ENCODE measurements around the gene SUSD1.

The SUSD1 gene

DNA sequence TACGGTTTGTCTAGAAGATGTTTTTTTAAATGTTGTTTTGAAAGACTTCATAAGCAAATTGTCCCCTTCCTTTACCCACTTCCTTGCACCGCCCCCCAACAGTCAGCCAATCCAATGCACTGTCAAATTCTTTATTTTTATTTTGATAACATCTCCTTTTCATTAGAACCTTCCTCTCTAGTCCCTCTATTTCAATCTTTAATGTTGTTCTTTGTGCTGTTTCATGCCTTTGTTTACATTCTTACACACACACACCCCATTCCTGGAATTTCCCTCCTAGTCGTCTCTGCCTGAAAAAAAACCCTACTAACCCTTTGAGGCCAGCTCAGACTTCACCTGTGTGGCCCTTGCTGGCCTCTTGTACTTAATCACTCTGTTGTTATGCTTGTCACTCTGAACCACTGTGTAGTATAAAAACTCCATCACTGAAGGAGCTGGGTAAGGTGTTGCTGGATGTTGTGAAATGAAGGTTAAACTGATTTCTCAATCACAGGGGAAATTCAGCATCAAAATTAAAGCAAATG is 145.1 kb downstream of the SUSD1 start:
- H2AK5ac ChIP-seq (ENCODE audit: low read length), result no peak overlapping the region
- H3K23ac ChIP-seq (ENCODE audit: low read length), result no peak overlapping the region
- no CpG with 5 or more reads among the region's 3 CpGs for WGBS (ENCODE audit: extremely low coverage, insufficient coverage, low lambda C conversion rate)
- no peak overlapping the region for H3K18ac ChIP-seq (ENCODE audit: low read length)
- DNase-seq, result peak; percentile 73
- H3K79me1 ChIP-seq (ENCODE audit: low read length), result no peaks in the 10 kb centered on the region
- H3K4me1 ChIP-seq (ENCODE audit: control insufficient read depth, low read depth, low read length), result peaks cover 3% of the 10 kb centered on the region
- H4K5ac ChIP-seq (ENCODE audit: low read length), result no peak overlapping the region
- H2BK120ac ChIP-seq (ENCODE audit: low read depth, low read length), result no peak overlapping the region
- H3K4me2 ChIP-seq (ENCODE audit: low read length), result no peak overlapping the region
- H2BK15ac ChIP-seq (replicated peaks; ENCODE audit: low read depth), result no peak overlapping the region
- H4K8ac ChIP-seq (ENCODE audit: low read depth, low read length), result no peak overlapping the region
- H3K4me3 ChIP-seq (ENCODE audit: low read length), result no peak overlapping the region
- no peaks in the 10 kb centered on the region for H3K27me3 ChIP-seq (ENCODE audit: insufficient read depth, low read length, poor library complexity)
- H3K9ac ChIP-seq (ENCODE audit: low read length), result no peak overlapping the region
- H3K56ac ChIP-seq (ENCODE audit: low read length), result no peak overlapping the region
- H3K27ac ChIP-seq (ENCODE audit: low read depth, low read length), result no peak overlapping the region
- no peak overlapping the region for H2BK5ac ChIP-seq (ENCODE audit: low read length)
- no peaks in the 10 kb centered on the region for H3K36me3 ChIP-seq (ENCODE audit: control insufficient read depth, insufficient read depth, low read length)
- H3K79me2 ChIP-seq (ENCODE audit: control insufficient read depth, insufficient read depth, low read length), result no peaks in the 10 kb centered on the region
- no peak overlapping the region for H3K4ac ChIP-seq (ENCODE audit: low read depth, low read length)

DNA sequence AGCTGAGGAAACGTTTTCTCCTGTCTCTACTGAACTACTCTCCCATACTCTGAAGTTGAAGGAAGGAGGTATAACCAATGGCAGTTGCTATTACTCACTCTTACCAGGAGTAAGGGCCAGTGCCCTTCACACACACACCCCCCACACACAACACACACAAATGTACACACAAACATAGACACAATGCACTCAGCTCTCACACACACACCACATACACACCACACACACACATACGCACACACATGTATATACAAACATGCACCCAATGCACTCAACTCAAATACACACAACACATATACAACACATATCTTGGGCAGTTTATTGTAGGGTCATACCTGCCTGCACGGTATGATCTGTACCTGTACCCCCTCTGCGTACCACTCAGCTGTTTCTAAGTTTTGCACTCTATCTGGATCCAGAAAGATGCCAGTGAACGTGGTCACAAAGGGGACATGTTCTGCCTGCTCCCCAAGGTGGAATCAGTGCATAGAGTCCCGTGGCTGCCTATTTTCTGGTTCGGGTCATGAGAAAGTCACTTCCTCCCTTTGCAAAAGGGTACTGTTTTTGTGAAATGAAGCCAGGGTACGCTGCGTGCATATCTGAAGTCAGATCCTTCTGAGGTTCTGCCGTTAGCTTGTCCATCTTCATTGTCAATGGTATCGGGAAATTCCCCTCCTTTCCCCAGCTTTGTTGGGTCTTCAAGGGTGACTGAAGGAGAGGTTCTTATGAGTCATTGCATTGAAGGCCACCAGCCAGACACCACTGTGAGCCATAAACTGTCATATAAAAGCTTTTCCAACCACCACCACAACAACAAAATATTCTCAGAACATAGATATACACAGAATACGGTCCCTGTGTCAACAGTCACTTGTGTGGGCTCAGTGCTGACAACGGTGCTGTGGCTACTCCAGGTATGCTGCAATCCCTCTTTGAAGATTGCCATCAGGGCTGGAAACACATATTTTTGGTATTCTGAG is 146.6 kb downstream of the SUSD1 start:
- Histone ChIP-seq H3K9ac (ENCODE audit: low read length) (no peak overlapping the region), H4K8ac (ENCODE audit: low read depth, low read length) (no peak overlapping the region), H2BK15ac (replicated peaks; ENCODE audit: low read depth) (no peak overlapping the region), H3K27me3 (ENCODE audit: insufficient read depth, low read length, poor library complexity) (no peaks in the 10 kb centered on the region), H3K4ac (ENCODE audit: low read depth, low read length) (no peak overlapping the region), H3K4me3 (ENCODE audit: low read length) (no peak overlapping the region), H3K56ac (ENCODE audit: low read length) (no peak overlapping the region), H3K79me2 (ENCODE audit: control insufficient read depth, insufficient read depth, low read length) (no peaks in the 10 kb centered on the region), H2BK5ac (ENCODE audit: low read length) (no peak overlapping the region), H3K4me1 (ENCODE audit: control insufficient read depth, low read depth, low read length) (peaks cover 3% of the 10 kb centered on the region), H4K5ac (ENCODE audit: low read length) (no peak overlapping the region), H2BK120ac (ENCODE audit: low read depth, low read length) (no peak overlapping the region), H3K36me3 (ENCODE audit: control insufficient read depth, insufficient read depth, low read length) (no peaks in the 10 kb centered on the region), H3K4me2 (ENCODE audit: low read length) (no peak overlapping the region), H2AK5ac (ENCODE audit: low read length) (no peak overlapping the region), H3K18ac (ENCODE audit: low read length) (no peak overlapping the region), H3K79me1 (ENCODE audit: low read length) (no peaks in the 10 kb centered on the region), H3K27ac (ENCODE audit: low read depth, low read length) (no peak overlapping the region), H3K23ac (ENCODE audit: low read length) (peak overlapping the region; percentile 6)
- DNase-seq, result no peak
- 100% methylated on average over 1 of the region's 13 CpGs for WGBS (ENCODE audit: extremely low coverage, insufficient coverage, low lambda C conversion rate)

DNA sequence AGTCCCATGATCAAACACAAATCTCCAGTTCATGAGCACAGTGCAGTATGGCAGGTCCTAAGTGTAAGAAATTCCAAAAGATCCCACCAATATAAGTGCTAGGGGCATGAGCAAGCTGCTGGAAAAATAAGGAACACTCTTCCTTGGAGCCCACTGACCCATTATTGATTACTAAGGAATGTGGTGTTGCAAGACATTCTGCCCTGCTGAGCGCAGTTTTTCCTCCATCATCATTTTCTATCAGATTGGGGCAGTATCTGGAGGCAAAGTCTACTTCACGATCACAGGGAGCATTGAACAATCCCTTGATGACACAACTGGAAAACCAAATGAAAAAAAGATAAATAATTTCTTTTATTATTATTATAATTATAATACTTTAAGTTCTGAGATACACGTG is 149.2 kb downstream of the SUSD1 start:
- H2BK5ac ChIP-seq (ENCODE audit: low read length), result no peak overlapping the region
- no peak overlapping the region for H4K5ac ChIP-seq (ENCODE audit: low read length)
- no peaks in the 10 kb centered on the region for H3K36me3 ChIP-seq (ENCODE audit: control insufficient read depth, insufficient read depth, low read length)
- H3K23ac ChIP-seq (ENCODE audit: low read length), result no peak overlapping the region
- H3K56ac ChIP-seq (ENCODE audit: low read length), result no peak overlapping the region
- no peak overlapping the region for H3K9ac ChIP-seq (ENCODE audit: low read length)
- H2BK15ac ChIP-seq (replicated peaks; ENCODE audit: low read depth), result no peak overlapping the region
- no peaks in the 10 kb centered on the region for H3K79me1 ChIP-seq (ENCODE audit: low read length)
- no peak overlapping the region for H3K27ac ChIP-seq (ENCODE audit: low read depth, low read length)
- H3K4ac ChIP-seq (ENCODE audit: low read depth, low read length), result no peak overlapping the region
- H4K8ac ChIP-seq (ENCODE audit: low read depth, low read length), result no peak overlapping the region
- H3K4me1 ChIP-seq (ENCODE audit: control insufficient read depth, low read depth, low read length), result no peaks in the 10 kb centered on the region
- no peaks in the 10 kb centered on the region for H3K27me3 ChIP-seq (ENCODE audit: insufficient read depth, low read length, poor library complexity)
- no peak overlapping the region for H3K4me2 ChIP-seq (ENCODE audit: low read length)
- no CpG with 5 or more reads among the region's 3 CpGs for WGBS (ENCODE audit: extremely low coverage, insufficient coverage, low lambda C conversion rate)
- H2BK120ac ChIP-seq (ENCODE audit: low read depth, low read length), result no peak overlapping the region
- H3K18ac ChIP-seq (ENCODE audit: low read length), result no peak overlapping the region
- no peak overlapping the region for H2AK5ac ChIP-seq (ENCODE audit: low read length)
- no peak overlapping the region for H3K4me3 ChIP-seq (ENCODE audit: low read length)
- no peaks in the 10 kb centered on the region for H3K79me2 ChIP-seq (ENCODE audit: control insufficient read depth, insufficient read depth, low read length)
- DNase-seq, result no peak

DNA sequence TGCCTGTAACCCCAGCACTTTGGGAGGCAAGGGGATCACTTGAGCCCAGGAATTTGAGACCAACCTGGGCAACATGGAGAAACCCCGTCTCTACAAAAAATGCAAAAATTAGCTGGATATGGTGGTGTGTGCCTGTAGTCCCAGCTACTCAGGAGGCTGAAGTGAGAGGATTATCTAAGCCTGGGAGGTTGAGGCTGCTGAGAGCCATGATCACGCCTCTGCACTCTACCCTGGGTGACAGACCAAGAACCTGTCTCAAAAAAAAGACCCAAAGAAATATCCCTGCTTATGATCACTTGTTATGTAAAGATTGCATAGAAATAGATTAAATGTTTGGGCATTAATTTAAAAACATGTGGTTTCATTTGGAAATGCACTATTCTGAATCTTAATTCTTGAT is 153.4 kb downstream of the SUSD1 start:
- Histone ChIP-seq H3K18ac (ENCODE audit: low read length) (no peak overlapping the region), H3K4me3 (ENCODE audit: low read length) (no peak overlapping the region), H3K9ac (ENCODE audit: low read length) (no peak overlapping the region), H3K4me2 (ENCODE audit: low read length) (no peak overlapping the region), H2AK5ac (ENCODE audit: low read length) (no peak overlapping the region), H3K56ac (ENCODE audit: low read length) (no peak overlapping the region), H2BK15ac (replicated peaks; ENCODE audit: low read depth) (no peak overlapping the region), H3K27me3 (ENCODE audit: insufficient read depth, low read length, poor library complexity) (no peaks in the 10 kb centered on the region), H2BK120ac (ENCODE audit: low read depth, low read length) (no peak overlapping the region), H3K79me1 (ENCODE audit: low read length) (no peaks in the 10 kb centered on the region), H3K79me2 (ENCODE audit: control insufficient read depth, insufficient read depth, low read length) (no peaks in the 10 kb centered on the region), H2BK5ac (ENCODE audit: low read length) (no peak overlapping the region), H4K8ac (ENCODE audit: low read depth, low read length) (no peak overlapping the region), H3K4me1 (ENCODE audit: control insufficient read depth, low read depth, low read length) (no peaks in the 10 kb centered on the region), H3K23ac (ENCODE audit: low read length) (no peak overlapping the region), H3K36me3 (ENCODE audit: control insufficient read depth, insufficient read depth, low read length) (no peaks in the 10 kb centered on the region), H3K27ac (ENCODE audit: low read depth, low read length) (no peak overlapping the region), H3K4ac (ENCODE audit: low read depth, low read length) (no peak overlapping the region), H4K5ac (ENCODE audit: low read length) (no peak overlapping the region)
- no CpG with 5 or more reads among the region's 2 CpGs for WGBS (ENCODE audit: extremely low coverage, insufficient coverage, low lambda C conversion rate)
- no peak for DNase-seq

DNA sequence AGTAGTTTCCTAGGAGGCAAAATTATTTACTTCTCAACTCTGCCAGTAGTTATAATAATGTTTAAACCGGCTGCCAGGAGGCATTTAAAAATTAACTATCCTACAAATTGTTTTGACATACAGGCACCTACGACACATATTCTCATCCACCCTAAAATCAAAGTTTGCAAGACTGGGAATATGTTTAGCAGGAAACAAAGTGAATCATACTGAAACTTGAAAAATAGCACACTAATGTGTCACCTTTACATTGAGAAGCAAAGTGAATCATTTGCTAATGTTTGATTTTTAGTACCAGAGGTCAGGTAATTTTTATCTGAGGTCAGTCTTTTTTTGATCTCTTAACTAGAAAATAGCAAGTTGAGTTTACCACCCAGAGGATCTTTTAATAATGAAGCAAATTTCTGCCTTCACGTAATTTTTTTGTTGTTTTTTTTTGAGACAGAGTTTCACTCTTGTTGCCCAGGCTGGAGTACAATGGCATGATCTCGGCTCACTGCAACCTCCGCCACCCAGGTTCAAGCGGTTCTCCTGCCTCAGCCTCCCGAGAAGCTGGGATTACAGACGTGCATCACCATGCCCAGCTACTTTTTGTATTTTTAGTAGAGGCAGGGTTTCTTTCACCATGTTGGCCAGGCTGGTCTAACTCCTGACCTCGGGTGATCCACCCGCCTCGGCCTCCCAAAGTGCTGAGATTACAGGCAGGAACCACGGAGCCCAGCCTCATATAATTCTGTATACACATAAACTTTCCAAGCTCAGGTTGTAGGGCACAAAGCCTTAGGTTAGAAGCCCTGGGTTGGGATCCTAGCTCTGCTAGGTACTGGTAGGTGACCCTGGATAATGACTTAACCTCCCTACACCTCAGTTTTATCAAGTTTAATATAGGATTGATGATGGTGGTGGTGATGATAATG is 154.2 kb downstream of the SUSD1 start:
- no peak overlapping the region for H3K56ac ChIP-seq (ENCODE audit: low read length)
- H4K8ac ChIP-seq (ENCODE audit: low read depth, low read length), result no peak overlapping the region
- DNase-seq, result no peak
- H3K4me1 ChIP-seq (ENCODE audit: control insufficient read depth, low read depth, low read length), result no peaks in the 10 kb centered on the region
- H3K27ac ChIP-seq (ENCODE audit: low read depth, low read length), result no peak overlapping the region
- no peak overlapping the region for H3K4me3 ChIP-seq (ENCODE audit: low read length)
- H2AK5ac ChIP-seq (ENCODE audit: low read length), result no peak overlapping the region
- no peak overlapping the region for H4K5ac ChIP-seq (ENCODE audit: low read length)
- no peaks in the 10 kb centered on the region for H3K79me2 ChIP-seq (ENCODE audit: control insufficient read depth, insufficient read depth, low read length)
- no peaks in the 10 kb centered on the region for H3K27me3 ChIP-seq (ENCODE audit: insufficient read depth, low read length, poor library complexity)
- no peak overlapping the region for H3K9ac ChIP-seq (ENCODE audit: low read length)
- no peak overlapping the region for H3K18ac ChIP-seq (ENCODE audit: low read length)
- no peak overlapping the region for H3K4me2 ChIP-seq (ENCODE audit: low read length)
- H2BK5ac ChIP-seq (ENCODE audit: low read length), result no peak overlapping the region
- no peak overlapping the region for H2BK15ac ChIP-seq (replicated peaks; ENCODE audit: low read depth)
- no CpG with 5 or more reads among the region's 12 CpGs for WGBS (ENCODE audit: extremely low coverage, insufficient coverage, low lambda C conversion rate)
- no peaks in the 10 kb centered on the region for H3K79me1 ChIP-seq (ENCODE audit: low read length)
- H3K4ac ChIP-seq (ENCODE audit: low read depth, low read length), result no peak overlapping the region
- no peak overlapping the region for H2BK120ac ChIP-seq (ENCODE audit: low read depth, low read length)
- no peak overlapping the region for H3K23ac ChIP-seq (ENCODE audit: low read length)
- H3K36me3 ChIP-seq (ENCODE audit: control insufficient read depth, insufficient read depth, low read length), result no peaks in the 10 kb centered on the region

All from mesendoderm (in vitro differentiated cells).